Smooth muscle cell of the pulmonary artery (primary cell): ENCODE results near the gene RHOF. TPM values are rescaled to one million over a fixed set of nuclear protein-coding genes. Genes with fewer than 3 reads are reported as not detected.

Experiments used
- total RNA-seq: library from RNA; depleted of rRNA; stranded (reverse); fragments of >200 nt; gene quantifications from 2 replicates; pipeline ENCODE4 v1.2.3, GENCODE V29; 2014

RHOF gene, protein sequence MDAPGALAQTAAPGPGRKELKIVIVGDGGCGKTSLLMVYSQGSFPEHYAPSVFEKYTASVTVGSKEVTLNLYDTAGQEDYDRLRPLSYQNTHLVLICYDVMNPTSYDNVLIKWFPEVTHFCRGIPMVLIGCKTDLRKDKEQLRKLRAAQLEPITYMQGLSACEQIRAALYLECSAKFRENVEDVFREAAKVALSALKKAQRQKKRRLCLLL
- 2.2 and 3.9 TPM in 2 replicates for total RNA-seq

DNA sequence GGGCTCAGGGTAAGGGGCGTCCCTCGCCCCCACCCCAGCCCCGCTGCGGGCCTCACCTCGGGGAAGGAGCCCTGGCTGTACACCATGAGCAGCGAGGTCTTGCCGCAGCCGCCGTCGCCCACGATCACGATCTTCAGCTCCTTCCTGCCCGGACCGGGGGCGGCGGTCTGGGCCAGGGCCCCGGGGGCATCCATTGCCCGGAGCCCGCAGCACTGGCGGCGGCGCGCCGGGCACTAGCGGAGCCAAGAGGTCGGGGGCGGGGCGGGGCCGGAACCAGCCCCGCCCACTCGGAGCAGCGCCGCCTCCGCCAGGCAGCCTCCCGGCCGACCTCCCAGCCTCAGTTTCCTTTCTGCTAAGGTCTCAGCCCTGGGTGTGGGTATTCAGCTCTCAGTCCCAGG, at the start of gene RHOF:
TSS of gene RHOF (minus strand) at position 249 of the 398 bp plus-strand sequence. CDS start at position 194, 55 bp downstream.

GRCh38 chr12:121803861-121804416, 10.5 kb upstream of the RHOF start, which contains the start of gene SETD1B:
TSS of gene SETD1B (plus strand) at chr12:121804009. CDS start at chr12:121804738, 729 bp downstream.

Other genes with a start within 250 kb of the RHOF start
- gene KDM2B, start 212.7 kb downstream of the RHOF start, total RNA-seq = 24.4 and 34.4 TPM in 2 replicates
- gene ORAI1, start 167.2 kb downstream of the RHOF start, total RNA-seq = 8.7 and 14.1 TPM in 2 replicates
- gene MORN3, start 124.0 kb downstream of the RHOF start, total RNA-seq = 0.65 and 0.86 TPM in 2 replicates
- 14.7 and 26.3 TPM in 2 replicates for gene TMEM120B, start 80.9 kb downstream of the RHOF start, total RNA-seq
- gene SETD1B, start 10.3 kb upstream of the RHOF start, total RNA-seq = 4.8 and 5.6 TPM in 2 replicates
- gene HPD, start 65.2 kb upstream of the RHOF start, total RNA-seq = 0.46 and 1.4 TPM in 2 replicates
- 98.0 and 108 TPM in 2 replicates for gene PSMD9, start 95.1 kb upstream of the RHOF start, total RNA-seq
- 6.7 and 7.9 TPM in 2 replicates for gene CFAP251, start 124.9 kb upstream of the RHOF start, total RNA-seq
- 6.6 and 7.1 TPM in 2 replicates for gene BCL7A, start 228.2 kb upstream of the RHOF start, total RNA-seq